Right lung (tissue), 5 donors: ENCODE data around the gene GTF2A1. TPM values are rescaled to one million over a fixed set of nuclear protein-coding genes. Genes with fewer than 3 reads are reported as not detected.

Experiments used
- DNase-seq, 2 donors: peaks; one replicate each; pipeline ENCODE4 v3.0.0-alpha.2; 2013
- polyA plus RNA-seq, 5 donors: library from polyadenylated mRNA; unstranded; fragments of 120-200 nt; gene quantifications; one replicate each; pipeline versions ENCODE4 v1.2.1 to v1.2.3, GENCODE V29; 2013; ENCODE audit warnings: inconsistent platforms in 1 of 5, low replicate concordance in 1 of 5; ENCODE audit not compliant: insufficient read length in 5 of 5, insufficient read depth in 1 of 5

Gene GTF2A1
- polyA plus RNA-seq, 5 donors = 22.1 to 39.5 (median 35.6) TPM

DNA sequence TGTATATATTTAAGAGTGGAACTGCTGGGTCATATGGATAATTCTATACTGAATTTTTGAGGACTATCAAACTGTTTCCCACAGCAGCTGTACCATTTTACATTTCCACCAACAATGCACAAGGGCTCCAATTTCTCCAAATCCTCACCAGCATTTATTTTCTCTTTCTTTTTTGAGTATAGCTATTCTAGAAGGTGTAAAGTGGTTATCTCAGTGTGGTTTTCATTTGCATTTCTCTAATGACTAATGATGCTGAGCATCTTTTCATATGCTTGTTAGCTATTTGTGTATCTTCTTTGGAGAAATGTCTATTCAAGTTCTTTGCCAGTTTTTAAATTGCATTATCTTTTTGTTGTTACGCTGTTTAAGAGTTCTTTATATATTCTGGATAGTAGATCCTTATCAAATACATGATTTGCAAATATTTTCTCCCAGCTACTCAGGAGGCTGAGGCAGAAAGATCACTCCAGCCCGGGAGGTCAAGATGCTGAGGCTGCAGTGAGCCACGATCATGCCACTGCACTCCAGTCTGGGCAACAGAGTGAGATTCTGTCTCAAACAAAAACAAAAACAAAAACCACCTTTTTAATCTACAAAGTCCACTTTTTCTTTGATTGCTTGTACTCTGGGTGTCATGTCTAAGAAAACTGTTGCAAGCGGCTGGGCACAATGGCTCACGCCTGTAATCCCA is 32.8 kb downstream of the GTF2A1 start:
- DNase-seq = no peak

DNA sequence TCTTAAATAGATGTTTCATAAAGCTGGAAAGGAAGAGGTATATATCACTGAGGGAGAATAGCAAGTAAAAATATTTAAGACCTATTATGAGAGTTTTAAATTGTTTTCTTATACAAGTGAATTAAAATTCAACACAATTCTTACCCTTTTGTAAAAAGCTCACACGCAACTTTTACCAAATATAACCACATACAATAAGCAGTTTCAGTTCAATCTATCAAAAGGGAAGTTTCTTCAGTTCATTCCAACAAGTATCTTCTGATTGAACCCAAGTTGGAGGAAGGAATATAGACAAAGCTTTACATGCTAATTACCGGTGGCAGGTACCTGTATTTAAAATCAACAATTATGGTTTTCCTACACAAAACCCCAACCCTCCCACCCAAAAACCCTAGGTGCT is 41.1 kb downstream of the GTF2A1 start:
- DNase-seq = no peak

DNA sequence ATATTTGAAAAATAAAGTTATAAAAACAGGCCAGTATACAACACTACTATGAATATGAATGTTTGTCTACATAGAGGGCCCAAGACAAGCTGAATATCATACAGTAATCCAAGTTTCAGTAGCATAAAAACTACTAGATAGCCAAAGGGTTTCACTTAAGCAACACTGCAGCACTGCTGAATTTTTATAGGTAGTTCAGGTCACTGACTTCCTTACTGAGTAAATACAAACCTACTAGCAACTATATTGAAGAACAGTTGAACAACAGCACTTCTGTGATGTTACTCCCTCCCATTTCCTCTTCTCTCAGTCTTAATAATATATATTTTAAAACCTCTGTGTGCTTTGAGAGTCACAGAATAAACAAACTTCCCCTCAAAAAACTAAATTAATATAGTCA is 42.7 kb downstream of the GTF2A1 start:
- DNase-seq = no peak

DNA sequence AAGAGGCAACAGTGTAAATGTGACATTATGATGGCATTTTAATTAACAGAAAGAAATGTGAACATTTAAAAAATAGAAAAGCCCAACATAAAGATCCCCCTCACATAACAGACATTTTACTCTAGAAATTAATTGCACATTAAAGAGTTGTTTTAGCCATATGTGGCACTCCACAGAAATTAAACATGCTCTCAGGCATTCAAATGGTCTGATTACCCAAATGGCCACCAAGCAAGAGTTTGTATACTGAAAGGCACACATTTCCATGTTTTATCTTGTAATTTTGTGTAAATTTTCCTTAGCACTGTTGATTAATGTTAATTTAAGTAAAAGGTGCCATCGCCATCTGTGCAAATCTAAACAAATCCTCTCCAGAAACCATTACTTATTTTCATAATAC is 43.5 kb downstream of the GTF2A1 start:
- DNase-seq = peak in 1 of 2 donors; percentile 4

DNA sequence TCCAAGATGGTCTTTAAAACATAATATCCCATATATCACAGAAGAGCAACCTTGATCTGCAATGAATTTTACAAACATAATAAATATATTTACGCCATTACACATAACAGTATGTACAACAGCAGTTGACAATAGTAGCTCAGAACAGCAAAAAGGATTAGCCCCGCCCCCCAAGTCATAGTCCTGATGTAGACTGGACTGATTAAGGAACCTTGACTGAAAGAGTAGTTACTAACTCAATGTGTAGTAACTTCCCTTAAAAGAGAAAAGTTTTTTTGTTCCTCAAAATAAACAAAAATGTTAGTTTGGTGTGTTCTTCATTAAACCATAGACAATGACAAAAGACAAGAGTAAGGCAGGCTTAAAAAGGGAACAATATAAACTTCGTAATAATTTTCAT is 44.5 kb downstream of the GTF2A1 start:
- DNase-seq = no peak

DNA sequence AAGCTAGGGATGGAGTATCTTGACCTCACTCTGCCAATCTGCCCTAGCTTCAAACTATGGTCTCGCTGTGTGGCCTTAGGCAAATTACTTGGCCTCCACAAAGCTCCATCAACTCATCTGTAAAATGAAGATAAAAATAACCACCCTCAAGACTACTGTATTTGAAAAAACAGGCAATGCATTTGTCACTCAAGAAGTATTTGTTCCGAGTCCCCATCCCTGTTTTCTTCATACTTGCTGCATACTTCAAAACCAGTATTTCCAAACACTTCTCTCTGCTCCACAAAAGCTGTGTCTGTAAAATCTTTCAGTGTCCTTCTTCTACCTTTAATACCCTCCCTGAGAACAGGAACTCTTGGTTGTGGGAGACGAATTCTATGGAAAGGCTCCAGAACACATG is 47.9 kb downstream of the GTF2A1 start:
- DNase-seq = no peak

DNA sequence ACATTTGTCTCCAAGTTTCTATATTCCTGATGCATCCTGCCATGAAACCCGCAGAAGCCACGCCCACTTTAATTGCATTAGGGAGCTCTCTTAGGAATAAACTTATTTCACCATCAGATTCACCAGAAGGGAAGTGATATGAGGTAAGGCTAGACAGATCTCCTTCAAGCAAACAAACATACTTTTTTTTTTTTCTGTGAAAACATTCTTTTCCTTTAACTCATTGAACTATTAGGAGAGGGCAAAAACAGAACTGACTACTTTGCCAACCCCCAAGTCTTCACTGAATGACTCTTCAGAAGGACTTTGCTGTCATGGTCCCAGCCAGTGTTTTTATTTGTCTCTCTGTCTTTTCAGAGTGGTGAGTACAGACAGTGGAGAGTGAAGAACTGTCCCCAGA is 48.4 kb downstream of the GTF2A1 start:
- no peak for DNase-seq

DNA sequence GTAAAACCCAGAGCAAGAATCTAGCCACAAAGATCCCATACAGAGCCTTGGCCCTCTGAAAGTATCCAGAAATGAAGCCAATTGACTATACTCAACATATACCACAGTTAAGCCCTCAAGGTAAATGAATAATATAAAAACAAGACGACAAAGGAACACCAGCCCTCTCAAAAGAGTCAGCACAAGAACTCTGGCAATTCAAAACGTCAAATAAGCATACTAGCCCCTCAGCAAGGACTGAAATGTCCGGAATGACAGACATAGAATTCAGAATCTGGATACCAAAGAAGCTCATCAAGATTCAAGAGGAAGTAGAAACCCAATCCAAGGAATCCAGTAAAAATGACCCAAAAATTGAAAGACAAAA is 49.9 kb downstream of the GTF2A1 start:
- no peak for DNase-seq

DNA sequence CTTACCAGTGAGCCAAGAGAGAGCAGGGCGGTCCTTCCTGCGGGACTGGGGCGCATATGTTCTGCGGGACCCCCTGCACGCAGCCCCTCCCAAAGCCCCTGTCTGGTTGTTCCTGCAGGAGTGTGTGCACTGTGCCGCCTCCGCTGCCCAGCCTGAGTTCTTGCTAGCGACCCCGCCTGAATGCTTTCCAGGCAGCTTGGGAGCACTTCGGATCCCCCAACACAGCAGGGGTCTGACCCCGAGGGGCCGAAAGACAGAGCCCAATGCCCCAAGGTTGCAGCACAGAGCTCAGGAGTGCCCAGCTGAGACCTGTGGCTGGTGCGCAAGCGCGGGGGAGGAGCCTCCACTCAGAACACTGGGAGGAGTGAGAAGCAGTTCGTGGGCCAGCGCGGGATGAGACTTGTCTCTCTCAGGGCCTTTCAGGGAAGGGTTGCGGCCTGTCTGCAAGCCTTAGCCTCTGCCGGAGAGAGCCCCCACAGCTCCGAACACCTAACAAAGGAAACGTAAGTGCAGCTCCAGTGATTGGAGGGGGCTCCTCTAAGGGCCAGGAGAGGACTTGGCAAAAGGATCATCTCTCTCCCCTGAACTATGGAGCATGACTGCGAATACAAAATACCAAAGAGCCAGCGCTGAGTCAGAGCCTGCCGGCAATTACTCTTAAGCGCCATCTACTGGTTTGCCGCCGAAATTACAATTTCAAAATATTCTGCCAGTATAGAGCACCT is 50.5 kb downstream of the GTF2A1 start:
- DNase-seq = peak; percentile 90 to 93

DNA sequence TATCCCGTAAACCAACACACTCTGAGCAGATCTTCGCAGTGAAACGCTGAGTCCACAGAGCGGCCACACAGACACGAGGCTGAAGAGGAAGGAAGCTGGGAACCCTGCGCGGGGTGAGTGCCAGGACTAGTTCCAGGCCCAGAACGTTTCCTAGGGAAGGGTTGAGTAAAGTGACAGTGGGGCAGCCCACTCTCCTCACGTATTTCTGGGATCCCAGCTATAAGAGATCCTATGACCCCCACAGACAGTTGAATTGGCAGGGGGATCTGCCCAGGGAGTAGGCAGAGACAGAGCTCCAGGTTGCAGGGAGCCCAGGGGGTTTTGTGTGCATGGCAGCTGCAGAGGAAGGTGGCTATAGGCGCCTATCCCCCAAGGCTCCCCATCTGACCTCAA is 51.1 kb downstream of the GTF2A1 start:
- DNase-seq = peak; percentile 35 to 41

DNA sequence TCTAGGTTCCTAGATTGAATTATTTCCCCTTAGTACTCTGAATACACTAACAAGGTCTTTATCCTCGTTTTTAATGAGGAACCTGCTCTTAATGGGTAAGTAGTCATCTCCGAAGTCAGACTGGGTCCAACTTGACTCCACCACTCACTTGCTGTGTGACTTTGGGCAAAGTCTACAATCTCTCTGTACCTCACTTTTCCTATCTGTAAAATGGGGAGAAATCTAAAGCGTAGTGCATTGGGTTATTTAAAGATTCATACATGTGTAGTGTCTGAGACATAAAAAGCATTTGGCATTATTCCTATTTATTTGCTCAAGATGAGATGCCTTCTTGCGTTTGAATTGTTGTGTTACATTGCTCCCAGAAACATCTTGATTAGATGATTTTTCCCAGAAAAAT is 51.5 kb downstream of the GTF2A1 start:
- no peak for DNase-seq

DNA sequence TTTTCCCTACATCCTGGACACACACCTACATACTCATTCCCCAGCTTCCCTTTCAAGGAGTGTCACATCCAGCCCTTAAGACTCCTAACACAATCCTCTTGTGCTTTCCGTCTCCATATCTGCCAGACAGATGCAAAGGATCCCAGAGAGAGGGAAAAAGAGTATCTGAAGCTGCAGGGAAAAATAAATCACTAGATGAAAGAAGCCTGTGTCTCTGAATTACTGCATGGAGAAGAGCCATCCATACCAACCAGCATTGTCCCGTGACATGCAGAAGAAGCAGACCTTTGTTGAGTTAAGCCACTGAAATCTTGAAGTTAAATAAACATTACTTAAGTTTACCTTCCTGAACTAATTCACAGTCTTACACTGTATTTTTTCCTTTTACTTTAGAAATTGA is 54.6 kb downstream of the GTF2A1 start:
- DNase-seq = no peak

DNA sequence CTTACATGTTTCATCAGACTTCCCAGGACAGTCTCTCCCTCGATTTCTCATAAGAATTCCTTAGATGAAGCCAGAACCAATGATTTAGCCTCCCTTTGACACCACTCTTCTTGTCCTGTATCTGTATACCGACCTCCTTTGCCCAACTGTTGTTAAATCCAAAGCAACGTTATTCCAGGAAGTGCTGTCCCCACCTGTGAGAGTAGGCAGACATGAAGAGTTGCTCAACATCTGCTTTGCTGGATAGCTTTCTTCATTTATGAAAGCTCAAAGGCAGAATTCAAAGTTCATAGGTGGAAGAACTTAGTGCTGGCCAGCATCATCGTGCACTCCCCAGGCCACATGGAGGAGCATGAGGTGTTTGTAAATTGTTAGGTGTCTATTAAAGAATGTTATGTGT is 55.6 kb downstream of the GTF2A1 start:
- no peak for DNase-seq

DNA sequence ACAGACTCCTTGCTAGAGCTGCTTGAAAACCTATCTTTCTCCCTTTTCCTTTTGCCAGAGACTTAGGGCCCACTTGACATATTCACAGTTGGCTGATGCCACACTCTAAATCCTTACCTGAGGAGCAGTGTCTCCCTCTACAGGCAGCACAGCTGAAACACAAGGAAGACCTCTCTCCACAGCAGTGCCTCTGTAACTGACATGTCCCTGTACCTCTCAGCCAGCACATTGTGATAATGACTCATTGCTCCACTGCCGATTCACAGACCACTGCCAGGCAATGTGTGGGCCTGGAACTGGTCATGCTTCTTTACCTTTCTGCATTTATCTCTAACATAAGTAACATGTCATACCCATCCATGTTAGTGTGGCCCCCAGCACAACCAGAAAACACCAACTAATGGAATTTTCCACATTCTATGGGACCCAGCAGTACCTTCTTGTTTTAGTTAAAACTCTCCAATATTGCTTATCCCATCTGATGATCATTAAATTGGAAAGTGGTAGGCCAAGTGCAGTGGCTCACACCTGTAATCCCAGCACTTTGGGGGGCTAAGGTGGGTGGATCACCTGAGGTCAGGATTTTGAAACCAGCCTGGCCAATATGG is 56.5 kb downstream of the GTF2A1 start:
- DNase-seq = peak; percentile 19 to 22

DNA sequence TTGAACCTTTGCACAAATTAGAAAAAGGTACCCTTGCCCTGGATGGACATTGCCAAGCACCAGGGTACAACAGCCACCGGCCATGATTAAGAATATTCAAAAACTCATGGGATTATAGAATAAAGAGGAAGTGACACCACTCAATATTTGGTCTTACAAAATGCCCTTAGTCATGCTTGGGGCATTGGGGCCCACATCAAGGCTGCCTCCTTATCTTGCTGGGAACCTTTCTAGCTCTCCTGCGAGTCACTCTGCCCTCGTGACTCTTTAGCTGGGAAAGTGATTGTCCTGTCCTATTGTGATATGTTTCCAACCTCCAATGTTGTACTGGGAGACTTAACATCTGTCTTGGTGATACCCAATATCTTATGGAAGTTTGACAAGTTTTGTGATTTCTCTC is 57.8 kb downstream of the GTF2A1 start:
- DNase-seq = no peak

DNA sequence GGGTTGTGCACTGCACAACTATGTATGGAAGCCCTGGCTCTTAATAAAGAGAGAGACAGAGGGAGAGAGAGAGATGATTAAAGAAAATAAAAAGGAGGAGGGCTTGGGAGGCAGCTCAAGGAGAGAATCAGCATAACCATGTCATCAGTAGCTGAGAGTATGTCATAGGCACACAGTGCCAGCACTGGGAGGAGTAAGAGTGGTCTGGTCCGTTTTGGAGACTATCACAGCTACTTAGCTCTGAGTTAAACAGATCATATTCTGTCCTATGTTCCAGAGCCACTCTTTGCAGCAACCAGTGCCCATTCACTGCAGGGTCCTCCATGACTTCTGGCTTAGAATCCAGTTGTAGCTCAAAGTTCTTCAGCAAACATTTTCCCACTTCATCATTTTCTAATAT is 59.0 kb downstream of the GTF2A1 start:
- DNase-seq = no peak

DNA sequence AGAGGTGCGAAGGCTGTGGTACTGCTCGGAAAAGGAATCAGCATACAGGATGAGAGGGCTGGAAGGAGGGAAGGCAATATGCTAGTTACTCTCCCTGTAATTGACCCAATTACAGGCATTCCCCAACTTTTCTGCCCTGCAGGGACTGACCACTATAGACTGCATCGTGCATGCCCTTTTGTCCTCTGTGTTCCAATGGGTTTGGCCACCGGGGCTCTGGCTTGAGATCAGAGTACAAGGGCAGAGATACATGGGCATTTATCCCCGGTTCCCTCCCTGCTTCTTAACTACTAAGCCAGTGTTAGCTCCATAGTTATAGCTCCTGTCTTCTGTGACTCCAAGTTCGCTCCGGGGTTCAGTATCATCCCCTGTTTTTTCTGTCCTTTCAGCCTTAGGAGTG is 59.7 kb downstream of the GTF2A1 start:
- no peak for DNase-seq

DNA sequence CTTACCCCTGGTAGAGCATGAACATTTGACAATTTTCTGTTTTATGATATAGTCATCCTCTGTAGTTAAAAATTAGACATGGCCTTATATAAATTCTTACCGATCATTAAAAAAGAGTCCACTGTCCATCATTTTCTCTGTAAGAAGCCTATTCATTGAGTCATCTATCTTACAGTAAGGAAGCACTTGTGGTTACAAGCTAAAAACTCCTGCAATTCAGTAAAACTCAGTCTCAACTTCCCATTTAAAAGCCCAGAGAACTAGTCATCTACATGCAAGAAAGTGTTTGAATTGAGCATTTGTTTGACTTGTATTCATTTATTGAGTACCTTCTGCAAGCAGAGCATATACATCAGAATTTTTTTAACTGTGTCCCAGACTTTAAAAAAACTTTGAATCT is 63.3 kb downstream of the GTF2A1 start:
- no peak for DNase-seq

DNA sequence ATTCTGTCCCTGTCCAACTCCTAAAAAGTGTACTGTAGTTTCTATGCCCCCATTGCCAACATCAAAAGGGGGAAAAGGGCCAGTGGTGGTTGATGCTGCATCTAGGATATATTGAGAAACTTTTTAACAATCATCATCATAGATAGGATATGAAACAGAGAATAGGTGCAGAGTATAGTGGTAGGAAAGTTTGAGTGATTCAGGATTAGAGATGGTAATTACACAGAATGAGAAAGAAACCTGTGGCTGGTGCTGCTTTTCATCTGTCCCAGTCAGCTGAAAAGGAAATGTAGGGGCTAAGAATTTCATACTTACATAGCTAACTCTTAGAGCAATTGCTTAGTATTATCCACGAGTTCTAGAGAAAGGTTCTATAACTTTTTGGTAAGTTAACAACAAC is 67.6 kb downstream of the GTF2A1 start:
- no peak for DNase-seq

DNA sequence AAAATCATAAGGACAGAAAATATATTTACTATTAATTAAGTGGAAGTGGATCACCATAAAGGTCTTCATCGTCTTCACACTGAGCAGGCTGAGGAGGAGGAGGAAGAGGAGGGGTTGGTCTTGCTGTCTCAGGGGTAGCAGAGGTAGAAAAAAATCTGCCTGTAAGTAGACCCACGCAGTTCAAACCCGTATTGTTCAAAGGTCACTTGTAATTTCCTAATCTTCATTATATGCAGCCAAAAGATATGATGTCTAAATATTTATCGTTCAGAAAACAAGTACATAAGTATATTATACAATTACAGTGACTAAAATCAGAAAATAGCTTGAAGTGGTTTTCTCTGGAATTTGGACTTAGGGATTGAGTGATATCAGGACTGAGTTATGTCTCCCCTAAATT is 72.1 kb downstream of the GTF2A1 start:
- no peak for DNase-seq

DNA sequence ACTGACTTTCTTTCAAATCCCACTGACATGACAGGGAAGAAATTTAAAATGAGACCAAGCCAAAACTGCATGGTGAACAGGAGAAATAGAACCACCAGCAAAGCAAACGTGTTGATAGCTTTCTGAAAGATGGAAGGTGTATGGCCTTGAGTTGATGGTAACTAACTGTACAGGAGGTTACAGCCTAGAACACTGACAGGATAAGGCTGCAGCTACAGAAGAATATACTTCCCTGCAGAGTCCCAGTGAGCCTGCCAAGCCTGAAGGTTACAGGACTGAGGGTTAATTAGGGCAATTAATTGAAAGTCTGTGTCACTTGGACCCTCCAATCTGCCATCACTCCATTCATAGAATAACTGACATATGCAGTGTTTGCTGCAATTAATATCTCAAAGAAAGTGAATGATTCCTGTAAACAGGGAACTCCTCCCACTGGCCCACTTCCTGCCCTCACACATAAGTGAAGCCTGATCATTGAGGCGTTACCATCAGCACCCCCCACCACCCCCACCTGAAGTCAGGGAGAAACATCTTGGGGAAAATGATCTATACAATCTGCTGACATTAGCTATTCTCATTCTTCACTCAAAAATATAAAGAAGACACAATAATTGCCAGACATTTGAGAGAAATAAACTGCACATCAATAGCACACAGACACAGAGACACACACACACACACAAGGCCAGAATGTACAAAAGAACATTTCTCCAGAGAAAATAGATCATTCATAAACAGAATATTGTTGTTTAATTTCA is 73.4 kb downstream of the GTF2A1 start:
- DNase-seq = no peak

DNA sequence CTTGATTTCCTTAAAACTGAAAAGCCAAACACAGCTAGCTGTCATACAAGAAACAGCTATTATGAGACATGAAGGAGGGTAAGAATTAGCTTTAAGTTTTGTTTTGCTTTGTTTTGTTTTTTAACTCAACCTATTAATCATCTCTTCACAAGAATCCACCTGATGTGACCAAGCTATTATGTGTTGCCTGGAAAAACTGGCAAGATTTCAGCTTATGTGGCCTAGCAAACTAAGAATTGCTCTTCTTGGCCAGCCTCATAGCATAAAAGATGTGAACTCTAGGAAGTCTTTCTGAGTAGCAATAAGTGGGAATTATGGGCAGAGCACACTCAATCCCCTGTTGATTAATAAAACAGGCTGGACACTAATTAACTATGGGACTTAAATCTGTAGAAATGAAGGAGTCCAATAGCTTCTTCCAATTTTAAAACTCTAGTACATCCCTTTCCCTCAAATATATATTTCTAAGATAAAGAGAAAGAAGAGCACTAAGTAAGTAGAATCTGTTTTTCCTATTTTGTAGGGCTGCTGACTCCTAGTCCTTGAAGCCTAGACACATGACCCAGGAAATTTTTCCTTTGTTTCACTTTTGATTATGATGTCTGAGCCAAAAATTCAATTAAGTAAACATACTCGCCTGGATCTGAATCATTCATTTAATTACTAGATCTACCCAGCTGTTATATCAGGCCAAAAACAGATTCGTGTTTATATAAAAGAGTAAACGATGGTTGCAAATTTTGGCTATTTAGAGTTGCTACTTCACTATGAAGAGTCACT is 75.7 kb downstream of the GTF2A1 start:
- peak in 1 of 2 donors; percentile 18 for DNase-seq
